A549 (cell line): ENCODE data around the gene PAQR7.

Experiments used
- EP300 ChIP-seq, 2 experiments: fragments of >200 bp; sonication (Bioruptor Twin); formaldehyde crosslinking; IDR thresholded peaks; 2 replicates in 1 of 2; 3 replicates in 1 of 2; pipeline ENCODE4 v1.6.1; 2016 to 2017
- ESRRA ChIP-seq: fragments of 150-350 bp; IDR thresholded peaks from 2 replicates; pipeline ENCODE4 v1.6.1; 2014; ENCODE audit warnings: mild to moderate bottlenecking, low read length, borderline replicate concordance
- HOXA7 ChIP-seq: fragments of 250-450 bp; sonication (Bioruptor Pico); IDR thresholded peaks from 2 replicates; pipeline ENCODE4 v1.5.0; 2020; ENCODE audit warnings: mild to moderate bottlenecking, moderate library complexity
- POLR2A ChIP-seq: IDR thresholded peaks from 2 replicates; pipeline ENCODE4 v1.6.1; 2012; ENCODE audit warnings: mild to moderate bottlenecking, low read length
- RAD21 ChIP-seq, 2 experiments: fragments of >200 bp in 1 of 2; sonication (Bioruptor Twin) in 1 of 2; formaldehyde crosslinking in 1 of 2; IDR thresholded peaks in 1 of 2; conservative IDR thresholded peaks in 1 of 2; 2 replicates in 1 of 2; 3 replicates in 1 of 2; pipeline ENCODE4 v1.6.1; 2012 to 2018; ENCODE audit warnings: inconsistent platforms in 1 of 2
- RARB ChIP-seq: fragments of 250-450 bp; sonication (Bioruptor Pico); IDR thresholded peaks from 2 replicates; pipeline ENCODE4 v1.8.0; 2021; ENCODE audit warnings: mild to moderate bottlenecking, moderate library complexity
- ZFP36 ChIP-seq: fragments of 450-650 bp; IDR thresholded peaks from 2 replicates; pipeline ENCODE4 v1.6.1; 2014; ENCODE audit warnings: borderline replicate concordance; ENCODE audit not compliant: partially characterized antibody
- TF ChIP-seq, protein P1 (sequence below): fragments of >200 bp; sonication (Bioruptor Twin); formaldehyde crosslinking; IDR thresholded peaks from 3 replicates; pipeline ENCODE4 v1.5.1; 2016
- TF ChIP-seq, protein P2 (sequence below): IDR thresholded peaks from 2 replicates; pipeline ENCODE4 v1.6.1; 2012; ENCODE audit warnings: low read depth, borderline replicate concordance
- TF ChIP-seq, protein P3 (sequence below): fragments of 450-650 bp; IDR thresholded peaks from 2 replicates; pipeline ENCODE4 v1.6.1; 2014; ENCODE audit warnings: antibody characterized with exemption

DNA sequence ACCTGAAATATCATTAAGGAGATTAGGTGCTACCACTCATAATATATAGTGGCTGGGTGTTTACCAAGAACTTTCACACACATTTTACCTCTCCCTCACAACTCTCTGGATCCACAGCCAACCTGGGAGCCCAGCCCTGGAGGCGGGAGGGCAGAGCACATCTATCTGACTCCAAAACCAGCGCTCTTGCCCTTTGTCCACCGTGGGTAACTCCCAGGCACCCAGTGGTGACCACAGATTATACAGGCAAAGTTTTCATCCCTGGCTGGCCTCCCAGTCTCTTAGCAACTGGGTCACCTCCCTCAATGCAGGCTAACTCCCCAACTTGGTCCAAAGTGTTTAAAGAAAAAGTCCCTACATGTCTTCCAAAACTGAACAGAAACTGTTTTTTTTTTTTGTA, 2.4 kb downstream of the PAQR7 start:
- TF ChIP-seq, protein P1, sequence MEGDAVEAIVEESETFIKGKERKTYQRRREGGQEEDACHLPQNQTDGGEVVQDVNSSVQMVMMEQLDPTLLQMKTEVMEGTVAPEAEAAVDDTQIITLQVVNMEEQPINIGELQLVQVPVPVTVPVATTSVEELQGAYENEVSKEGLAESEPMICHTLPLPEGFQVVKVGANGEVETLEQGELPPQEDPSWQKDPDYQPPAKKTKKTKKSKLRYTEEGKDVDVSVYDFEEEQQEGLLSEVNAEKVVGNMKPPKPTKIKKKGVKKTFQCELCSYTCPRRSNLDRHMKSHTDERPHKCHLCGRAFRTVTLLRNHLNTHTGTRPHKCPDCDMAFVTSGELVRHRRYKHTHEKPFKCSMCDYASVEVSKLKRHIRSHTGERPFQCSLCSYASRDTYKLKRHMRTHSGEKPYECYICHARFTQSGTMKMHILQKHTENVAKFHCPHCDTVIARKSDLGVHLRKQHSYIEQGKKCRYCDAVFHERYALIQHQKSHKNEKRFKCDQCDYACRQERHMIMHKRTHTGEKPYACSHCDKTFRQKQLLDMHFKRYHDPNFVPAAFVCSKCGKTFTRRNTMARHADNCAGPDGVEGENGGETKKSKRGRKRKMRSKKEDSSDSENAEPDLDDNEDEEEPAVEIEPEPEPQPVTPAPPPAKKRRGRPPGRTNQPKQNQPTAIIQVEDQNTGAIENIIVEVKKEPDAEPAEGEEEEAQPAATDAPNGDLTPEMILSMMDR, result no peak
- TF ChIP-seq EP300 (IDR thresholded peaks at IDR 0.05), result no peak
- no peak for TF ChIP-seq POLR2A
- TF ChIP-seq, protein P2, sequence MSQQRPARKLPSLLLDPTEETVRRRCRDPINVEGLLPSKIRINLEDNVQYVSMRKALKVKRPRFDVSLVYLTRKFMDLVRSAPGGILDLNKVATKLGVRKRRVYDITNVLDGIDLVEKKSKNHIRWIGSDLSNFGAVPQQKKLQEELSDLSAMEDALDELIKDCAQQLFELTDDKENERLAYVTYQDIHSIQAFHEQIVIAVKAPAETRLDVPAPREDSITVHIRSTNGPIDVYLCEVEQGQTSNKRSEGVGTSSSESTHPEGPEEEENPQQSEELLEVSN, result no peak
- TF ChIP-seq ESRRA, result no peak
- TF ChIP-seq RAD21 (conservative IDR thresholded peaks at IDR 0.05 in 1 of 2, IDR thresholded peaks at IDR 0.05 in 1 of 2), result no peak
- no peak for TF ChIP-seq HOXA7 (CRISPR knock-in tag)
- TF ChIP-seq ZFP36, result no peak
- no peak for TF ChIP-seq RARB (CRISPR knock-in tag)
- TF ChIP-seq, protein P3, sequence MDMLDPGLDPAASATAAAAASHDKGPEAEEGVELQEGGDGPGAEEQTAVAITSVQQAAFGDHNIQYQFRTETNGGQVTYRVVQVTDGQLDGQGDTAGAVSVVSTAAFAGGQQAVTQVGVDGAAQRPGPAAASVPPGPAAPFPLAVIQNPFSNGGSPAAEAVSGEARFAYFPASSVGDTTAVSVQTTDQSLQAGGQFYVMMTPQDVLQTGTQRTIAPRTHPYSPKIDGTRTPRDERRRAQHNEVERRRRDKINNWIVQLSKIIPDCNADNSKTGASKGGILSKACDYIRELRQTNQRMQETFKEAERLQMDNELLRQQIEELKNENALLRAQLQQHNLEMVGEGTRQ, result no peak
